Measurements from ENCODE around the gene PHYKPL.

DNA sequence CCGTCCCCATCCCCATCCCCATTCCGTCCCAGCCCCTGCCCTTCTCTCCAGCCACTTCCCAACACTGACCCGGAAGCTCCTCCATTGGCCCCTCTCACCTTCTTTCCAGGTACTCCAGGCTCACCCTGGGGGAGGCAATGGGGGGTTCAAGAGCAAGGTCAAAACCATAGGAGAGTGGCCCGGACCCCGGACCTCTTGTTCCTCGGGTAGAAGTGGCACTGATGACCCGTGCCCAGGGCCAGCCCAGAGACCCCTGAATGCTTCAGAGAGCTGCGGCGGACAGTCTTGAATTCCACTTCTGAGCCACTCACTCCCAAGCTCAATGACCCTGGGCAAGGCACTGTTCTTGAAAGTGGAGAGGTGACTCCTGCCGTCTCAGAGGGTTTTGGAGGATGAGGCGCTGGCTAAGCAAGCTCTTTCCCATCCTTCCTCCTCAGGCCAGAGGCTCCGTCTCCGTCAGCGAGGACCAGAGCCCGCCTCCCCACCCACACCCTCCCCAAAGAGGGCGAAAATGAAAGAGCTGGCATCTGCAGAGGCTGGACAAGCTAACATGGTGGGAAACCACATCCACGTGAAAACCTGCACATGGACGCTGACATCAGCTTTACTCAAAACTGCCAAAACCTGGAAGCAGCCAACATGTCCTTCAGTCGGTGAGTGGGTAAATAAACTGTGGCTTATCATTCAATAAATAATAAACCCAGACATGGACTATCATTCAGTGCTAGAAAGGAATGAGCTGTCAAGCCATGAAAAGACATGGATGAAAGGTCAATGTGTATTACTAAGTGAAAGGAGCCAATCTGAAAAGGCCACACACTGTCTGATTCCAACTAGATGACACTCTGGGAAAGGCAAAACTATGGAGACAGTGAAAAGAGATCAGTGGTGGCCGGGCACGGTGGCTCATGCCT is 27.3 kb upstream of the PHYKPL start:
- TF ChIP-seq, protein P1, sequence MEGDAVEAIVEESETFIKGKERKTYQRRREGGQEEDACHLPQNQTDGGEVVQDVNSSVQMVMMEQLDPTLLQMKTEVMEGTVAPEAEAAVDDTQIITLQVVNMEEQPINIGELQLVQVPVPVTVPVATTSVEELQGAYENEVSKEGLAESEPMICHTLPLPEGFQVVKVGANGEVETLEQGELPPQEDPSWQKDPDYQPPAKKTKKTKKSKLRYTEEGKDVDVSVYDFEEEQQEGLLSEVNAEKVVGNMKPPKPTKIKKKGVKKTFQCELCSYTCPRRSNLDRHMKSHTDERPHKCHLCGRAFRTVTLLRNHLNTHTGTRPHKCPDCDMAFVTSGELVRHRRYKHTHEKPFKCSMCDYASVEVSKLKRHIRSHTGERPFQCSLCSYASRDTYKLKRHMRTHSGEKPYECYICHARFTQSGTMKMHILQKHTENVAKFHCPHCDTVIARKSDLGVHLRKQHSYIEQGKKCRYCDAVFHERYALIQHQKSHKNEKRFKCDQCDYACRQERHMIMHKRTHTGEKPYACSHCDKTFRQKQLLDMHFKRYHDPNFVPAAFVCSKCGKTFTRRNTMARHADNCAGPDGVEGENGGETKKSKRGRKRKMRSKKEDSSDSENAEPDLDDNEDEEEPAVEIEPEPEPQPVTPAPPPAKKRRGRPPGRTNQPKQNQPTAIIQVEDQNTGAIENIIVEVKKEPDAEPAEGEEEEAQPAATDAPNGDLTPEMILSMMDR (IDR thresholded peaks at IDR 0.05 in 4 of 5, conservative IDR thresholded peaks at IDR 0.05 in 1 of 5) = no peak
- no peak for TF ChIP-seq POLR2A (IDR thresholded peaks at IDR 0.05)

Data from gastrocnemius medialis (tissue), 4 donors.